Measurements from ENCODE around the gene IL15. TPM values are rescaled to one million over a fixed set of nuclear protein-coding genes. Genes with fewer than 3 reads are reported as not detected.

Gene IL15
- total RNA-seq, 1 experiment from 2014 or later, result 2.6 TPM

GRCh38 chr4:141680060-141680459, 43.7 kb downstream of the IL15 start (continued):
- TF ChIP-seq, protein P1, sequence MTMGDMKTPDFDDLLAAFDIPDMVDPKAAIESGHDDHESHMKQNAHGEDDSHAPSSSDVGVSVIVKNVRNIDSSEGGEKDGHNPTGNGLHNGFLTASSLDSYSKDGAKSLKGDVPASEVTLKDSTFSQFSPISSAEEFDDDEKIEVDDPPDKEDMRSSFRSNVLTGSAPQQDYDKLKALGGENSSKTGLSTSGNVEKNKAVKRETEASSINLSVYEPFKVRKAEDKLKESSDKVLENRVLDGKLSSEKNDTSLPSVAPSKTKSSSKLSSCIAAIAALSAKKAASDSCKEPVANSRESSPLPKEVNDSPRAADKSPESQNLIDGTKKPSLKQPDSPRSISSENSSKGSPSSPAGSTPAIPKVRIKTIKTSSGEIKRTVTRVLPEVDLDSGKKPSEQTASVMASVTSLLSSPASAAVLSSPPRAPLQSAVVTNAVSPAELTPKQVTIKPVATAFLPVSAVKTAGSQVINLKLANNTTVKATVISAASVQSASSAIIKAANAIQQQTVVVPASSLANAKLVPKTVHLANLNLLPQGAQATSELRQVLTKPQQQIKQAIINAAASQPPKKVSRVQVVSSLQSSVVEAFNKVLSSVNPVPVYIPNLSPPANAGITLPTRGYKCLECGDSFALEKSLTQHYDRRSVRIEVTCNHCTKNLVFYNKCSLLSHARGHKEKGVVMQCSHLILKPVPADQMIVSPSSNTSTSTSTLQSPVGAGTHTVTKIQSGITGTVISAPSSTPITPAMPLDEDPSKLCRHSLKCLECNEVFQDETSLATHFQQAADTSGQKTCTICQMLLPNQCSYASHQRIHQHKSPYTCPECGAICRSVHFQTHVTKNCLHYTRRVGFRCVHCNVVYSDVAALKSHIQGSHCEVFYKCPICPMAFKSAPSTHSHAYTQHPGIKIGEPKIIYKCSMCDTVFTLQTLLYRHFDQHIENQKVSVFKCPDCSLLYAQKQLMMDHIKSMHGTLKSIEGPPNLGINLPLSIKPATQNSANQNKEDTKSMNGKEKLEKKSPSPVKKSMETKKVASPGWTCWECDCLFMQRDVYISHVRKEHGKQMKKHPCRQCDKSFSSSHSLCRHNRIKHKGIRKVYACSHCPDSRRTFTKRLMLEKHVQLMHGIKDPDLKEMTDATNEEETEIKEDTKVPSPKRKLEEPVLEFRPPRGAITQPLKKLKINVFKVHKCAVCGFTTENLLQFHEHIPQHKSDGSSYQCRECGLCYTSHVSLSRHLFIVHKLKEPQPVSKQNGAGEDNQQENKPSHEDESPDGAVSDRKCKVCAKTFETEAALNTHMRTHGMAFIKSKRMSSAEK (CRISPR knock-in tag; IDR thresholded peaks at IDR 0.05; ENCODE audit: borderline replicate concordance), result no peak
- TF ChIP-seq, protein P2, sequence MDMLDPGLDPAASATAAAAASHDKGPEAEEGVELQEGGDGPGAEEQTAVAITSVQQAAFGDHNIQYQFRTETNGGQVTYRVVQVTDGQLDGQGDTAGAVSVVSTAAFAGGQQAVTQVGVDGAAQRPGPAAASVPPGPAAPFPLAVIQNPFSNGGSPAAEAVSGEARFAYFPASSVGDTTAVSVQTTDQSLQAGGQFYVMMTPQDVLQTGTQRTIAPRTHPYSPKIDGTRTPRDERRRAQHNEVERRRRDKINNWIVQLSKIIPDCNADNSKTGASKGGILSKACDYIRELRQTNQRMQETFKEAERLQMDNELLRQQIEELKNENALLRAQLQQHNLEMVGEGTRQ (CRISPR knock-in tag; IDR thresholded peaks at IDR 0.05), result no peak
- TF ChIP-seq PRRX2 (CRISPR knock-in tag; IDR thresholded peaks at IDR 0.05), result no peak
- no peak for TF ChIP-seq ESRRA (CRISPR knock-in tag; IDR thresholded peaks at IDR 0.05; ENCODE audit: borderline replicate concordance)
- TF ChIP-seq ZNF138 (CRISPR knock-in tag; conservative IDR thresholded peaks at IDR 0.05), result no peak

DNA sequence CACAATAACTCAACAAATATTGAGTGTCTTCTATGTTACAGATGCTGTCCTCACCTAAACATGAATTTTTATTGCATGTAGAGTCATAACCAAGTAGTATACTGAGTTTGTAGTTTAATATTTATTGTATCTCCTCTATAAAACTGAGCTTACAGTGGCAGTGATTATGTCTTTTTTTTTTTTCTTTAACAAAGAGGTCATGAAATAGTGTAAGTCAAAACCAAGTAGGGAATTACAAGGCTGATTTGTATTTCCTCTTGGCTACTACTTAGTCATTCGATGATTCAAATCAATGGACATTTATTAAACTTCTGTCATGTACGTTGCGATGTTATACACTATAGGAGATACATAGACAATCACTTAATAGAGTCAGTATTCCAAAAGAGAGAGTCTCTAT, 48.4 kb downstream of the IL15 start:
- Mint-ChIP-seq H3K4me3 (no peak overlapping the region), H3K36me3 (no peaks in the 10 kb centered on the region), H3K4me1 (no peaks in the 10 kb centered on the region), H3K27me3 (ENCODE audit: low read depth) (no peaks in the 10 kb centered on the region), H3K27ac (no peak overlapping the region), H3K9me3 (peaks cover 7% of the 10 kb centered on the region; the same call in 1 of the 2 replicates)
- TF ChIP-seq, protein P3, sequence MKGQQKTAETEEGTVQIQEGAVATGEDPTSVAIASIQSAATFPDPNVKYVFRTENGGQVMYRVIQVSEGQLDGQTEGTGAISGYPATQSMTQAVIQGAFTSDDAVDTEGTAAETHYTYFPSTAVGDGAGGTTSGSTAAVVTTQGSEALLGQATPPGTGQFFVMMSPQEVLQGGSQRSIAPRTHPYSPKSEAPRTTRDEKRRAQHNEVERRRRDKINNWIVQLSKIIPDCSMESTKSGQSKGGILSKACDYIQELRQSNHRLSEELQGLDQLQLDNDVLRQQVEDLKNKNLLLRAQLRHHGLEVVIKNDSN (CRISPR knock-in tag; IDR thresholded peaks at IDR 0.05), result no peak
- TF ChIP-seq, protein P2 (CRISPR knock-in tag; IDR thresholded peaks at IDR 0.05), result no peak
- TF ChIP-seq ZNF263 (CRISPR knock-in tag; IDR thresholded peaks at IDR 0.05; ENCODE audit: low read depth) (no peak), OVOL2 (CRISPR knock-in tag; IDR thresholded peaks at IDR 0.05; ENCODE audit: borderline replicate concordance) (no peak), MYBL2 (CRISPR knock-in tag; IDR thresholded peaks at IDR 0.05) (no peak), GABPB1 (CRISPR knock-in tag; IDR thresholded peaks at IDR 0.05) (no peak), MXD4 (CRISPR knock-in tag; IDR thresholded peaks at IDR 0.05; ENCODE audit: borderline replicate concordance) (no peak), ZMAT4 (CRISPR knock-in tag; IDR thresholded peaks at IDR 0.05) (no peak), PRRX2 (CRISPR knock-in tag; IDR thresholded peaks at IDR 0.05) (no peak)
- DNase-seq (ENCODE audit: low spot score) (no peak), ATAC-seq (no peak)
- ChIA-PET POLR2A (no interaction called here), CTCF (no interaction called here)

DNA sequence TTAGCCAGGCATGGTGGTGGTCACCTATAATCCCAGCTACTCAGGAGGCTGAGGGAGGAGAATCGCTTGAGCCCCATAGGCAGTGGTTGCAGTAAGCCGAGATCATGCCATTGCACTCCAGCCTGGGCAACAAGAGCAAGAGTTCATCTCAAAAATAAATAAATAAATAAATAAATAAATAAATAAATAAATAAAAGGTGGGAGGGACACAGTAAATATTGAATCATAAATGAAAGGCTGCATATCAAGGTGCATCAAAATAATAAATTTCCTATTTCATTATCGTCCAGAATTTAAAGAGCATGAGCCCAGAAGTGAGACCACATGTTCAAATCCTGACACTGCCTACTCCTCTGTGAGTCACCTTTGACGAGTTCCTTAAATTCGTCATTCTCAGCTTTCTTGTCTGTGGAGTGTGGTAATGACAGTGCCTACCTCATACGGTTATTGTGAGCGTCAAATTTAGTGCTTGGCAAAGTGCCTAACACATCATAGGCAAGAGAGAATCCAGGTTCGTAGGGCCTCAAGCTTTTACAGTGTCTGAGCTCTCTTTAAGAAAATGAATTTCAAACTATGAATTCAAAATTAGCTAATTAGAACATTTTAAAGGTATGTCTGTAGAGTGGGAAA, 49.9 kb downstream of the IL15 start:
- H3K9me3 Mint-ChIP-seq, result peaks cover 7% of the 10 kb centered on the region; the same call in 1 of the 2 replicates
- H3K27ac Mint-ChIP-seq, result no peak overlapping the region
- H3K4me3 Mint-ChIP-seq, result no peak overlapping the region
- no peaks in the 10 kb centered on the region for H3K36me3 Mint-ChIP-seq
- no peak for TF ChIP-seq SMAD3 (CRISPR knock-in tag; IDR thresholded peaks at IDR 0.05; ENCODE audit: borderline replicate concordance)
- H3K27me3 Mint-ChIP-seq (ENCODE audit: low read depth), result no peaks in the 10 kb centered on the region
- ChIA-PET POLR2A (no interaction called here), CTCF (no interaction called here)
- ATAC-seq (no peak), DNase-seq (ENCODE audit: low spot score) (no peak)
- H3K4me1 Mint-ChIP-seq, result no peaks in the 10 kb centered on the region
